ENCODE data around the gene SRR.

GRCh38 chr17:2347805-2348685 is 44.3 kb downstream of the SRR start:
- no peak for TF ChIP-seq CTCF (IDR thresholded peaks at IDR 0.05; ENCODE audit: low read length)
- TF ChIP-seq EZH2phosphoT487 (IDR thresholded peaks at IDR 0.05; ENCODE audit: low read length) = no peak

Measured in MM.1S (cell line).